Measurements from ENCODE around the gene SIRT1. TPM values are rescaled to one million over a fixed set of nuclear protein-coding genes. Genes with fewer than 3 reads are reported as not detected.

The SIRT1 gene
- total and polyA plus RNA-seq, 2 of the 8 experiments (the other 6 are each of a cell fraction or from before 2014, with no cell fraction given) = 22.6 to 70.9 TPM

GRCh38 chr10:67943917-67944316 is 59.5 kb downstream of the SIRT1 start (continued):
- TF ChIP-seq TEAD4 (IDR thresholded peaks at IDR 0.05; ENCODE audit: low read depth, low read length) (no peak), SP1 (IDR thresholded peaks at IDR 0.05; ENCODE audit: low read depth, low read length) (no peak), EZH2 (IDR thresholded peaks at IDR 0.05; ENCODE audit: low read depth, low read length, severe bottlenecking) (no peak), POU5F1 (IDR thresholded peaks at IDR 0.05; ENCODE audit: low read depth, low read length) (no peak)
- TF ChIP-seq, protein P1, sequence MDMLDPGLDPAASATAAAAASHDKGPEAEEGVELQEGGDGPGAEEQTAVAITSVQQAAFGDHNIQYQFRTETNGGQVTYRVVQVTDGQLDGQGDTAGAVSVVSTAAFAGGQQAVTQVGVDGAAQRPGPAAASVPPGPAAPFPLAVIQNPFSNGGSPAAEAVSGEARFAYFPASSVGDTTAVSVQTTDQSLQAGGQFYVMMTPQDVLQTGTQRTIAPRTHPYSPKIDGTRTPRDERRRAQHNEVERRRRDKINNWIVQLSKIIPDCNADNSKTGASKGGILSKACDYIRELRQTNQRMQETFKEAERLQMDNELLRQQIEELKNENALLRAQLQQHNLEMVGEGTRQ (IDR thresholded peaks at IDR 0.05; ENCODE audit: low read length) = no peak

All from H1 (cell line).